ENCODE measurements around the gene ARID5B. TPM values are rescaled to one million over a fixed set of nuclear protein-coding genes. Genes with fewer than 3 reads are reported as not detected.

Gene ARID5B
- total RNA-seq, 2 experiments from 2014 or later = 34.8 to 35.9 TPM

- Mint-ChIP-seq H3K27ac (no peak overlapping the region), H3K27me3 (no peaks in the 10 kb centered on the region), H3K36me3 (peaks cover 66% of the 10 kb centered on the region), H3K4me1 (peaks cover 15% of the 10 kb centered on the region), H3K4me3 (no peak overlapping the region), H3K9me3 (ENCODE audit: low read depth) (peaks cover 10% of the 10 kb centered on the region)
- CTCF ChIA-PET = no interaction called here
- ATAC-seq (no peak), DNase-seq (no peak)
Measured at GRCh38 chr10:61919646-61920215, 18.2 kb downstream of the ARID5B start.

- no peak overlapping the region for H3K27ac Mint-ChIP-seq
Measured at GRCh38 chr10:61921143-61921542, 19.6 kb downstream of the ARID5B start.

GRCh38 chr10:61923210-61923949, 21.9 kb downstream of the ARID5B start:
- Mint-ChIP-seq H3K4me1 (peaks cover 4% of the 10 kb centered on the region), H3K9me3 (ENCODE audit: low read depth) (no peaks in the 10 kb centered on the region)

More at GRCh38 chr10:61921143-61921542, 19.6 kb downstream of the ARID5B start:
- Mint-ChIP-seq H3K4me3 (no peak overlapping the region), H3K4me1 (peaks cover 13% of the 10 kb centered on the region), H3K27me3 (no peaks in the 10 kb centered on the region), H3K36me3 (peaks cover 67% of the 10 kb centered on the region), H3K9me3 (ENCODE audit: low read depth) (peaks cover 7% of the 10 kb centered on the region)
- ATAC-seq (no peak), DNase-seq (no peak)
- CTCF ChIA-PET = interaction anchor here (0.9 kb wide), 1 partner anchor 24 kb away, joined by 4 read pairs; no protein-coding TSS in a partner anchor

GRCh38 chr10:61923950-61924274, 22.4 kb downstream of the ARID5B start:
- Mint-ChIP-seq H3K36me3 (peaks cover 60% of the 10 kb centered on the region), H3K27ac (no peak overlapping the region), H3K4me1 (peaks cover 4% of the 10 kb centered on the region), H3K27me3 (no peaks in the 10 kb centered on the region), H3K9me3 (ENCODE audit: low read depth) (no peaks in the 10 kb centered on the region), H3K4me3 (no peak overlapping the region)
- DNase-seq (no peak), ATAC-seq (no peak)
- CTCF ChIA-PET = no interaction called here

More at GRCh38 chr10:61923210-61923949, 21.9 kb downstream of the ARID5B start:
- Mint-ChIP-seq H3K27ac (no peak overlapping the region), H3K4me3 (no peak overlapping the region), H3K36me3 (peaks cover 58% of the 10 kb centered on the region), H3K27me3 (no peaks in the 10 kb centered on the region)
- DNase-seq = no peak
- CTCF ChIA-PET = no interaction called here
- no peak for ATAC-seq

GRCh38 chr10:61929555-61929954, 28.1 kb downstream of the ARID5B start:
- Mint-ChIP-seq H3K27me3 (no peaks in the 10 kb centered on the region), H3K4me3 (no peak overlapping the region), H3K36me3 (peaks cover 67% of the 10 kb centered on the region), H3K27ac (no peak overlapping the region), H3K4me1 (peaks cover 27% of the 10 kb centered on the region), H3K9me3 (ENCODE audit: low read depth) (no peaks in the 10 kb centered on the region)
- DNase-seq (no peak), ATAC-seq (no peak)
- CTCF ChIA-PET = no interaction called here

- H3K36me3 Mint-ChIP-seq = peaks cover 51% of the 10 kb centered on the region
- CTCF ChIA-PET = no interaction called here
- no peak for ATAC-seq
Measured at GRCh38 chr10:61931620-61932332, 30.3 kb downstream of the ARID5B start.

GRCh38 chr10:61933859-61934555, 32.5 kb downstream of the ARID5B start:
- peaks cover 37% of the 10 kb centered on the region for H3K36me3 Mint-ChIP-seq
- peak; percentile 54 for ATAC-seq
- no peaks in the 10 kb centered on the region for H3K9me3 Mint-ChIP-seq (ENCODE audit: low read depth)
- CTCF ChIA-PET = interaction anchor here (1.0 to 2.2 kb wide), 8 partner anchors 9 to 311 kb away, joined by 3 to 11 read pairs (median 6); partner anchors contain the start of gene ARID5B
- H3K4me3 Mint-ChIP-seq = peak overlapping the region; percentile 27
- DNase-seq = no peak
- peak overlapping the region; percentile 85 for H3K27ac Mint-ChIP-seq
- H3K4me1 Mint-ChIP-seq = peaks cover 57% of the 10 kb centered on the region
- no peaks in the 10 kb centered on the region for H3K27me3 Mint-ChIP-seq

More at GRCh38 chr10:61931620-61932332, 30.3 kb downstream of the ARID5B start:
- no peaks in the 10 kb centered on the region for H3K27me3 Mint-ChIP-seq
- H3K4me1 Mint-ChIP-seq = peaks cover 35% of the 10 kb centered on the region
- no peak overlapping the region for H3K27ac Mint-ChIP-seq
- H3K4me3 Mint-ChIP-seq = no peak overlapping the region
- no peak for DNase-seq
- no peaks in the 10 kb centered on the region for H3K9me3 Mint-ChIP-seq (ENCODE audit: low read depth)

GRCh38 chr10:61935077-61935476, 33.6 kb downstream of the ARID5B start:
- no peak for DNase-seq
- Mint-ChIP-seq H3K27ac (no peak overlapping the region), H3K4me1 (peaks cover 67% of the 10 kb centered on the region), H3K9me3 (ENCODE audit: low read depth) (no peaks in the 10 kb centered on the region), H3K36me3 (peaks cover 30% of the 10 kb centered on the region), H3K4me3 (no peak overlapping the region), H3K27me3 (no peaks in the 10 kb centered on the region)
- CTCF ChIA-PET = interaction anchor here (1.2 to 2.2 kb wide), 3 partner anchors 25 to 104 kb away, joined by 3 to 6 read pairs (median 3); partner anchors contain the start of gene ARID5B
- no peak for ATAC-seq

GRCh38 chr10:61936770-61937169, 35.3 kb downstream of the ARID5B start:
- H3K27me3 Mint-ChIP-seq = no peaks in the 10 kb centered on the region
- DNase-seq (no peak), ATAC-seq (no peak)
- peaks cover 78% of the 10 kb centered on the region for H3K4me1 Mint-ChIP-seq
- H3K27ac Mint-ChIP-seq = peak overlapping the region; percentile 75
- CTCF ChIA-PET = interaction anchor here (1.4 kb wide), 1 partner anchor 34 kb away, joined by 5 read pairs; no protein-coding TSS in a partner anchor
- H3K9me3 Mint-ChIP-seq (ENCODE audit: low read depth) = no peaks in the 10 kb centered on the region
- no peak overlapping the region for H3K4me3 Mint-ChIP-seq
- H3K36me3 Mint-ChIP-seq = peaks cover 33% of the 10 kb centered on the region

GRCh38 chr10:61937631-61938351, 36.3 kb downstream of the ARID5B start:
- ATAC-seq (peak; percentile 35), DNase-seq (no peak)
- Mint-ChIP-seq H3K4me1 (peaks cover 82% of the 10 kb centered on the region), H3K36me3 (peaks cover 26% of the 10 kb centered on the region), H3K4me3 (peak overlapping the region; percentile 25), H3K9me3 (ENCODE audit: low read depth) (no peaks in the 10 kb centered on the region), H3K27me3 (no peaks in the 10 kb centered on the region), H3K27ac (peak overlapping the region; percentile 75)
- CTCF ChIA-PET = interaction anchor here (0.7 to 1.4 kb wide), 3 partner anchors 11 to 35 kb away, joined by 3 to 5 read pairs (median 4); no protein-coding TSS in a partner anchor

GRCh38 chr10:61939902-61940301, 38.4 kb downstream of the ARID5B start:
- ATAC-seq (no peak), DNase-seq (no peak)
- peaks cover 82% of the 10 kb centered on the region for H3K4me1 Mint-ChIP-seq
- peak overlapping the region; percentile 75 for H3K27ac Mint-ChIP-seq
- no peaks in the 10 kb centered on the region for H3K9me3 Mint-ChIP-seq (ENCODE audit: low read depth)
- H3K36me3 Mint-ChIP-seq = peaks cover 31% of the 10 kb centered on the region
- no peaks in the 10 kb centered on the region for H3K27me3 Mint-ChIP-seq
- CTCF ChIA-PET = interaction anchor here (1.4 to 1.6 kb wide), 2 partner anchors 11 to 48 kb away, joined by 3 to 4 read pairs; no protein-coding TSS in a partner anchor
- H3K4me3 Mint-ChIP-seq = no peak overlapping the region

- ATAC-seq = no peak
- Mint-ChIP-seq H3K4me1 (peaks cover 79% of the 10 kb centered on the region), H3K4me3 (peak overlapping the region; percentile 36), H3K36me3 (peaks cover 38% of the 10 kb centered on the region), H3K9me3 (ENCODE audit: low read depth) (no peaks in the 10 kb centered on the region), H3K27ac (peak overlapping the region; percentile 98), H3K27me3 (no peaks in the 10 kb centered on the region)
- CTCF ChIA-PET = interaction anchor here (0.5 to 1.3 kb wide), 3 partner anchors 42 to 553 kb away, joined by 4 to 5 read pairs (median 4); no protein-coding TSS in a partner anchor
- no peak for DNase-seq
Measured at GRCh38 chr10:61941202-61941681, 39.7 kb downstream of the ARID5B start.

All from activated CD8-positive, alpha-beta memory T cell treated with anti-CD3 and anti-CD28 coated beads, Interleukin-2, amount 10 ng/mL, durations not matched to agents 7 days and 5 days (primary cell).